C4-2B (cell line): ENCODE measurements around the gene HS2ST1.

Source experiments
- H3K27ac ChIP-seq: fragments of 450-650 bp; 2 replicates; pipeline ENCODE4 v1.5.1; 2017
- CTCF ChIP-seq: fragments of 450-650 bp; conservative IDR thresholded peaks from 2 replicates; pipeline ENCODE4 v1.5.1; 2017; ENCODE audit warnings: mild to moderate bottlenecking
- ZFX ChIP-seq: fragments of 450-650 bp; IDR thresholded peaks from 2 replicates; pipeline ENCODE4 v1.6.1; 2017

The HS2ST1 gene

GRCh38 chr1:87045761-87046304 lies 131.4 kb downstream of the HS2ST1 start:
- H3K27ac ChIP-seq = no peak overlapping the region
- TF ChIP-seq ZFX (no peak), CTCF (no peak)

GRCh38 chr1:87046951-87047350 lies 132.5 kb downstream of the HS2ST1 start:
- TF ChIP-seq ZFX (no peak), CTCF (no peak)
- no peak overlapping the region for H3K27ac ChIP-seq

- TF ChIP-seq CTCF (no peak), ZFX (no peak)
- H3K27ac ChIP-seq = no peak overlapping the region
Observed at GRCh38 chr1:87048237-87048636, 133.8 kb downstream of the HS2ST1 start.

GRCh38 chr1:87051965-87052364 lies 137.5 kb downstream of the HS2ST1 start:
- H3K27ac ChIP-seq = no peak overlapping the region
- TF ChIP-seq ZFX (no peak), CTCF (no peak)

GRCh38 chr1:87052400-87052799 lies 138.0 kb downstream of the HS2ST1 start:
- H3K27ac ChIP-seq = no peak overlapping the region
- no peak for TF ChIP-seq CTCF
- TF ChIP-seq ZFX = no peak

- no peak overlapping the region for H3K27ac ChIP-seq
- TF ChIP-seq CTCF = no peak
- TF ChIP-seq ZFX = no peak
Observed at GRCh38 chr1:87052961-87053360, 138.5 kb downstream of the HS2ST1 start.

- TF ChIP-seq ZFX (no peak), CTCF (no peak)
- H3K27ac ChIP-seq = no peak overlapping the region
Observed at GRCh38 chr1:87053446-87053845, 139.0 kb downstream of the HS2ST1 start.
